Measurements from ENCODE around the gene RAMP2.

The RAMP2 gene

GRCh38 chr17:42744283-42744805 is 16.7 kb upstream of the RAMP2 start:
- Histone ChIP-seq H3F3A (ENCODE audit: low read depth) (no peaks in the 10 kb centered on the region), H3K4me2 (ENCODE audit: low read depth, low read length, poor library complexity, severe bottlenecking) (peak overlapping the region; percentile 94), H3K9ac (ENCODE audit: low read depth, low read length, poor library complexity, severe bottlenecking) (peak overlapping the region; percentile 81), H3K36me3 (ENCODE audit: insufficient read depth, low read length) (no peaks in the 10 kb centered on the region), H3K4me3 (ENCODE audit: low read length, poor library complexity, severe bottlenecking) (peak overlapping the region; percentile 82), H4K20me1 (ENCODE audit: insufficient read depth, low read length, poor library complexity, severe bottlenecking) (no peaks in the 10 kb centered on the region), H3K27me3 (ENCODE audit: insufficient read depth, low read length, poor library complexity, severe bottlenecking) (no peaks in the 10 kb centered on the region), H3K9me2 (replicated peaks; ENCODE audit: low read depth, low read length) (no peaks in the 10 kb centered on the region), H3K9me3 (ENCODE audit: insufficient read depth, low read depth, low read length) (no peaks in the 10 kb centered on the region), H2AFZ (ENCODE audit: low read length) (peak overlapping the region; percentile 92), H3K79me2 (ENCODE audit: insufficient read depth, low read length) (peaks cover 37% of the 10 kb centered on the region), H3K4me1 (ENCODE audit: insufficient read depth, low read length, poor library complexity, severe bottlenecking) (peaks cover 18% of the 10 kb centered on the region)
- TF ChIP-seq EZH2phosphoT487 (IDR thresholded peaks at IDR 0.05; ENCODE audit: borderline replicate concordance), result no peak
- TF ChIP-seq, protein P1, sequence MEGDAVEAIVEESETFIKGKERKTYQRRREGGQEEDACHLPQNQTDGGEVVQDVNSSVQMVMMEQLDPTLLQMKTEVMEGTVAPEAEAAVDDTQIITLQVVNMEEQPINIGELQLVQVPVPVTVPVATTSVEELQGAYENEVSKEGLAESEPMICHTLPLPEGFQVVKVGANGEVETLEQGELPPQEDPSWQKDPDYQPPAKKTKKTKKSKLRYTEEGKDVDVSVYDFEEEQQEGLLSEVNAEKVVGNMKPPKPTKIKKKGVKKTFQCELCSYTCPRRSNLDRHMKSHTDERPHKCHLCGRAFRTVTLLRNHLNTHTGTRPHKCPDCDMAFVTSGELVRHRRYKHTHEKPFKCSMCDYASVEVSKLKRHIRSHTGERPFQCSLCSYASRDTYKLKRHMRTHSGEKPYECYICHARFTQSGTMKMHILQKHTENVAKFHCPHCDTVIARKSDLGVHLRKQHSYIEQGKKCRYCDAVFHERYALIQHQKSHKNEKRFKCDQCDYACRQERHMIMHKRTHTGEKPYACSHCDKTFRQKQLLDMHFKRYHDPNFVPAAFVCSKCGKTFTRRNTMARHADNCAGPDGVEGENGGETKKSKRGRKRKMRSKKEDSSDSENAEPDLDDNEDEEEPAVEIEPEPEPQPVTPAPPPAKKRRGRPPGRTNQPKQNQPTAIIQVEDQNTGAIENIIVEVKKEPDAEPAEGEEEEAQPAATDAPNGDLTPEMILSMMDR (conservative IDR thresholded peaks at IDR 0.05; ENCODE audit: low read length), result no peak

DNA sequence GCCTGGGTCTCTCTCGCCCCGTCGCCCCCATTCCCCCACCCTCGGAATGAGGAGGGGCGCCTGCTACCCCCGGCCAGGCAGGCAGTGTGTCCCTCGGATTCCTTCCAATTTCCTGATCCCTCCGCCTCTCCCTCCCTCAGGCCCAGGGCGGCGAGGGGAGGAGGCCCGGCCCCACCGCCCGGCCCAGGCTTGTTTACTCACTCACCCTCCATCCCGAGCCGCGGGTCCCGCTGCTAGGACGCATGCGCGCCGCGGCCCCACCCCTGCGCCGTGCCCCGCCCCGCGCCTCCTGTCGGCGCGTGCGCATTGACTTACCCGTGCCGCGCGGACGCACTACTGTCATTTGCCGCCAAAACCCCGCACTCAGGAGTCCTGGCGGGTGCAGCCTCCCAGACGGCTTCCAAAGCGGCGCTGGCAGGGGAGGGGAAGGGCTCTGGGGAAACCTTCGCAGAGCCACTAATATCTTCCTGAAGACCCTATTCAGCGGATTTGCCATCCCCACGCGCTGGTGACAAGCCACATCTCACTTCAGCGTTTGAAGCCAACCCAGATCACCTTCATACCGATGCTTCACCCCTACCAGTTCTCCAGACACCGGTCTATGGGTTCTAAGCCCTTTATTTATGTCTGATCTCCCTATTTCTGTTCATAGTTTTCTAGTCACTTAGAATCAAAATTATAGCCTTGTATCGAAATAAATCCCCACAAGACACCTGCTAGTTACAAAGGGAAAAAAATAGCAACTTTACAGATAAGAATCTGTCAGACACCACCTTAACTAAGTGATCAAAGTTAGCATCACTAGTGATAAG is 16.0 kb upstream of the RAMP2 start, which contains the start of gene EZH1:
Gene EZH1 (minus strand): TSS at position 235 of the 812 bp plus-strand sequence. CDS start 16,099 bp downstream, outside the sequence.
- TF ChIP-seq, protein P1 (conservative IDR thresholded peaks at IDR 0.05; ENCODE audit: low read length), result no peak
- no peak for TF ChIP-seq EZH2phosphoT487 (IDR thresholded peaks at IDR 0.05; ENCODE audit: borderline replicate concordance)
- Histone ChIP-seq H3K4me1 (ENCODE audit: insufficient read depth, low read length, poor library complexity, severe bottlenecking) (peaks cover 18% of the 10 kb centered on the region), H3K27me3 (ENCODE audit: insufficient read depth, low read length, poor library complexity, severe bottlenecking) (no peaks in the 10 kb centered on the region), H3K36me3 (ENCODE audit: insufficient read depth, low read length) (no peaks in the 10 kb centered on the region), H3F3A (ENCODE audit: low read depth) (no peaks in the 10 kb centered on the region), H3K9me2 (replicated peaks; ENCODE audit: low read depth, low read length) (no peaks in the 10 kb centered on the region), H3K9ac (ENCODE audit: low read depth, low read length, poor library complexity, severe bottlenecking) (peak within 1 kb of the TSS; percentile 81), H4K20me1 (ENCODE audit: insufficient read depth, low read length, poor library complexity, severe bottlenecking) (no peaks in the 10 kb centered on the region), H3K4me3 (ENCODE audit: low read length, poor library complexity, severe bottlenecking) (peak within 1 kb of the TSS; percentile 82), H3K9me3 (ENCODE audit: insufficient read depth, low read depth, low read length) (no peaks in the 10 kb centered on the region), H2AFZ (ENCODE audit: low read length) (peak within 1 kb of the TSS; percentile 92), H3K4me2 (ENCODE audit: low read depth, low read length, poor library complexity, severe bottlenecking) (peak within 1 kb of the TSS; percentile 94), H3K79me2 (ENCODE audit: insufficient read depth, low read length) (peaks cover 37% of the 10 kb centered on the region)

DNA sequence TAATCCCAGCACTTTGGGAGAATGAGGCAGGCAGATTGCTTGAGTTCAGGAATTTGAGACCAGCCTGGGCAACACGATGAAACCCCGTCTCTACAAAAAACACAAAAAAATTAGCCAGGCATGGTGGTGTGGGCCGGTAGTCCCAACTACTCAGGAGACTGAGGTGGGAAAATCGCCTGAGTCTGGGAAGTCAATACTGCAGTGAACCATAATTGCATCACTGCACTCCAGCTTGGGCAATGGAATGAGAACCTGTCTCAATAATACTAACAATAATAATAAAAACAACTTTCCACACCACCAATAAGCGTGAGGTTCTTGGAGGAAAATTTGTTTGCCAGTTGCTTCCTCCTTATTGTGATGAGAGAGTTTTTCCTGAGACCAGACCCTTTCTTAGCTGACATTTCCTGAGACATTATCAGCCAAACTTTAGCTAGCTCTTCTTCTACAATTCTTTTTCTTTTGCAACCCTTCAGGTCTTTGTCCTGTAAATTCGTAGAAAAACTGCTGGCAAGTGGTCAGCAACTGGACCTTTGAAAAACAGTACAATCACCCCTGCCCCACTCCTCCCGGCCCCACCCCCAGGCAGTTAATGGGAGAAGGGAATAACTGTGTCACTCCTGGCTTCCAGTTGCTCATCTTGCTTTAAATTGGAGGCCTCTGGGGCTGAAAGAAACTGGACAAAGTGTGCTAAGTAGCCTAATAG is 12.7 kb upstream of the RAMP2 start:
- H3K79me2 ChIP-seq (ENCODE audit: insufficient read depth, low read length), result peaks cover 12% of the 10 kb centered on the region
- no peaks in the 10 kb centered on the region for H3K9me3 ChIP-seq (ENCODE audit: insufficient read depth, low read depth, low read length)
- H3K36me3 ChIP-seq (ENCODE audit: insufficient read depth, low read length), result no peaks in the 10 kb centered on the region
- H3K27me3 ChIP-seq (ENCODE audit: insufficient read depth, low read length, poor library complexity, severe bottlenecking), result no peaks in the 10 kb centered on the region
- H3K9ac ChIP-seq (ENCODE audit: low read depth, low read length, poor library complexity, severe bottlenecking), result no peak overlapping the region
- no peak overlapping the region for H3K4me3 ChIP-seq (ENCODE audit: low read length, poor library complexity, severe bottlenecking)
- H3K4me1 ChIP-seq (ENCODE audit: insufficient read depth, low read length, poor library complexity, severe bottlenecking), result peaks cover 13% of the 10 kb centered on the region
- H3K4me2 ChIP-seq (ENCODE audit: low read depth, low read length, poor library complexity, severe bottlenecking), result no peak overlapping the region
- no peaks in the 10 kb centered on the region for H3F3A ChIP-seq (ENCODE audit: low read depth)
- no peak overlapping the region for H2AFZ ChIP-seq (ENCODE audit: low read length)
- no peaks in the 10 kb centered on the region for H4K20me1 ChIP-seq (ENCODE audit: insufficient read depth, low read length, poor library complexity, severe bottlenecking)
- no peaks in the 10 kb centered on the region for H3K9me2 ChIP-seq (replicated peaks; ENCODE audit: low read depth, low read length)
- TF ChIP-seq, protein P1 (conservative IDR thresholded peaks at IDR 0.05; ENCODE audit: low read length), result no peak
- no peak for TF ChIP-seq EZH2phosphoT487 (IDR thresholded peaks at IDR 0.05; ENCODE audit: borderline replicate concordance)

All from Loucy (cell line).